ENCODE data around the gene NOL7. TPM values are rescaled to one million over a fixed set of nuclear protein-coding genes. Genes with fewer than 3 reads are reported as not detected.

The NOL7 gene
- total and polyA plus RNA-seq, 9 of the 15 experiments (the other 6 are each of a cell fraction or from before 2014, with no cell fraction given), result 19.4 to 235 (median 157) TPM

DNA sequence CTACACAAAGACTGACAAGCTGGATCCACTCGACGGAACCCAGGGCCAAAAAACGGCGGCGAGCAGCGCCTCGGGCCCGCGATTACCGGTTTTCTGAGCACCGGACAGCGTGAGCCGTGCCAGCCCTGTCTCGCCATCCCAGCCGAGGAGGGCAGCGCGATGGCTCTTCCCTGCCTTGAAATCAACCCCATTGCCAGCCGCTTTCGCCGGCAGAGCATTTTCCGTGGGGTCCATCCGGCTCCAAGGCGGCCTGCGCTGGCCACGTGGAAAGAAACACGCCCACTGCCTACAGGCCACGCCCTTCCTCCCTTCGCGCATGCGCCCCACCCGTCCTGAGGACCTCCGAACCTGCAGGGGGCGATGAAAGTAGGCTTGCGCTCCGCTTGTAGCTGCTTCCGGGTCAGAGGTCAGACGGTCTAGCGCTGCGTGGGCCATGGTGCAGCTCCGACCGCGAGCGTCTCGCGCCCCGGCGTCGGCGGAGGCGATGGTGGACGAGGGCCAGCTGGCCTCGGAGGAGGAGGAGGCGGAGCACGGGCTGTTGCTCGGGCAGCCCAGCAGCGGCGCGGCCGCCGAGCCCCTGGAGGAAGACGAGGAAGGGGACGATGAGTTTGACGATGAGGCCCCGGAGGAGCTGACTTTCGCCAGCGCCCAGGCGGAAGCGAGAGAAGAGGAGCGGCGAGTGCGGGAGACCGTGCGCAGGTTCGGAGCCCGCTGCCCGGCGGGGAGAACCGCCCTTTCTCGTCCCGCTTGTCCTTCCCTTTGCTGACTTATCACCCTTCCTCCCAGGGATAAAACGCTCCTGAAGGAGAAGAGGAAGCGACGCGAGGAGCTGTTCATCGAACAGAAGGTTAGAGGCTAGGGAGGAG, at the start of gene NOL7 (continued):
- TF ChIP-seq, protein P1, sequence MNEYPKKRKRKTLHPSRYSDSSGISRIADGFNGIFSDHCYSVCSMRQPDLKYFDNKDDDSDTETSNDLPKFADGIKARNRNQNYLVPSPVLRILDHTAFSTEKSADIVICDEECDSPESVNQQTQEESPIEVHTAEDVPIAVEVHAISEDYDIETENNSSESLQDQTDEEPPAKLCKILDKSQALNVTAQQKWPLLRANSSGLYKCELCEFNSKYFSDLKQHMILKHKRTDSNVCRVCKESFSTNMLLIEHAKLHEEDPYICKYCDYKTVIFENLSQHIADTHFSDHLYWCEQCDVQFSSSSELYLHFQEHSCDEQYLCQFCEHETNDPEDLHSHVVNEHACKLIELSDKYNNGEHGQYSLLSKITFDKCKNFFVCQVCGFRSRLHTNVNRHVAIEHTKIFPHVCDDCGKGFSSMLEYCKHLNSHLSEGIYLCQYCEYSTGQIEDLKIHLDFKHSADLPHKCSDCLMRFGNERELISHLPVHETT (CRISPR knock-in tag; conservative IDR thresholded peaks at IDR 0.05 in 1 of 2, IDR thresholded peaks at IDR 0.05 in 1 of 2), result peak in 1 of 2 experiments; percentile 99; a peak in 2 of 4 replicates
- TF ChIP-seq CAMTA2 (CRISPR knock-in tag; conservative IDR thresholded peaks at IDR 0.05) (peak; percentile 74; the same call in 1 of the 2 replicates), DDX20 (tag; IDR thresholded peaks at IDR 0.05; ENCODE audit: low read depth) (no peak), FOXO4 (CRISPR knock-in tag; IDR thresholded peaks at IDR 0.05) (no peak), ZNF174 (CRISPR knock-in tag; IDR thresholded peaks at IDR 0.05) (no peak), ZNF77 (CRISPR knock-in tag; IDR thresholded peaks at IDR 0.05) (no peak), NBN (IDR thresholded peaks at IDR 0.05; ENCODE audit: low read depth) (peak; percentile 27), ZNF280A (IDR thresholded peaks at IDR 0.05; ENCODE audit: low read depth, partially characterized antibody) (no peak), ZBTB26 (CRISPR knock-in tag; IDR thresholded peaks at IDR 0.05) (0 out of 2 replicates have a peak, but pooled peaks have one; percentile 8), PREB (CRISPR knock-in tag; IDR thresholded peaks at IDR 0.05) (no peak), CCAR2 (IDR thresholded peaks at IDR 0.05; ENCODE audit: low read depth, low read length) (no peak), CREB3 (tag; conservative IDR thresholded peaks at IDR 0.05; ENCODE audit: low read depth) (peak; percentile 71), FOXP1 (CRISPR knock-in tag; IDR thresholded peaks at IDR 0.05) (peak; percentile 93), PURB (CRISPR knock-in tag; IDR thresholded peaks at IDR 0.05; ENCODE audit: low read depth) (no peak), RB1 (IDR thresholded peaks at IDR 0.05; ENCODE audit: low read depth) (peak; percentile 96)
- TF ChIP-seq, protein P2, sequence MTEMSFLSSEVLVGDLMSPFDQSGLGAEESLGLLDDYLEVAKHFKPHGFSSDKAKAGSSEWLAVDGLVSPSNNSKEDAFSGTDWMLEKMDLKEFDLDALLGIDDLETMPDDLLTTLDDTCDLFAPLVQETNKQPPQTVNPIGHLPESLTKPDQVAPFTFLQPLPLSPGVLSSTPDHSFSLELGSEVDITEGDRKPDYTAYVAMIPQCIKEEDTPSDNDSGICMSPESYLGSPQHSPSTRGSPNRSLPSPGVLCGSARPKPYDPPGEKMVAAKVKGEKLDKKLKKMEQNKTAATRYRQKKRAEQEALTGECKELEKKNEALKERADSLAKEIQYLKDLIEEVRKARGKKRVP (CRISPR knock-in tag; IDR thresholded peaks at IDR 0.05), result no peak
